T-helper 22 cell (primary cell): ENCODE results near the gene EVX2.

Source experiments
- DNase-seq: peaks from one replicate; pipeline ENCODE4 v3.0.0-alpha.2; 2020; ENCODE audit warnings: low read depth

Gene EVX2

DNA sequence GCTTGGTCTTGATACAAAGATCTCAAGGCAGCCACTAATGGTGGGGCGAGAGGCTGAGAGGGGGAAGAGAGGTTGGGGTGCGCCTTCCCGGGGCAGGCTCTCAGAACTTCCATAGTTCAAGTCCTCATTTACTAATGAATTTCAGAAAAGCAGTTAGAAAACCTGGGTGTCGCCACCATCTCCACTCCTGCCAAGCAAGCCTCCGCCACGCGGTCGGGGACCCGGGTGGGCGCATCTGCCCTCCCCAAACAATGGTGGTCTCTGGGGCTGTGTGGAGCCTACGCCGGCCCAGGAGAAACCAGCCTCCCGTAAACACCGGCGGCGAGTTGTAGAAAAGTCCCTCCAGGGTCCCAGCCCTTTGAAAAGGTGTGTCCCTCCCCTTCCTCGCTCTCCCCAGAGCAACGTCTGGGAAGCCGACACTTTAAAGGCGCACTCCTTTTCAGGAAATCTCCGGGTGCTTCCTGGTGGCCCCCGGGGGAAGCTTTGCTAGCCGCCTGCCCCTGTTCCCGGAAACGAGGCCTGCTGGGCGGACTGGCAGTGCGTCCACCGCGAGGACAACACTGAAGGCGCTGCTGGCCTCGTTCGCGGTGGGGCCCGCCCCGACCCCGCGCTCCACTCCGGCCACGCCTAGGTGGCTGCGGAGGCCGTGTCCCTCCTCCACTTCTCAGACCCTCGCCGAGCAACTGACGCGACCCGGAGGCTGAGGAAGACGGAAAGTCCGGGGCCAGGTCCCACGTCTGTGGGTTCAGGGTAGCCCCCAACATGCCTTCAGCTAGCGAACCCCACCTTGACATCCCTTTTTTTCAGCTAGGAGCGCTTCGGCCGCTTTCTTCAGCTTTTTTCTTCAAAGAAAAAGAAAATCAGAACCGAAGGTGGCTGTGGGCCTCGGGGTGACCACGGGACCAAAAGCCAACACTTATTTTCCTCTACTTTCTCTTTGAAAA lies 16.8 kb downstream of the EVX2 start:
- no peak for DNase-seq

DNA sequence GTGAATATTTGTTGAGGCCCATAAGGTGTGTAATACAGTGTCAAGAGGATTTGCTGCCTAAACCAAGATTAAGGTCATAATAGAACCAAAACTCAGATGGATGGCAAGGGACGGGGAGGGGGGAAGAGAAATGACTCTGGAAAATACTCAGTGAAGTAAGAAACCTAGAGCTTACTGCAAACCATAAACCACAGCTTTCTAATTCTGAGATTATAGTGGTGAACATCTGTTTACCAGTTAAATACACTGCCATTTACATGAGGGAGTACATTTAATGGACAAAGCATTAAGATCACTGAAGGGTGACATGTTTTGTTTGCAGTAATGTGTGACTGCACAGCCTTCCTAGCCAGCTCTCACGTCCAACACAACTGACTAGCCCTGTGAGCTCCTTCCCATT lies 19.8 kb downstream of the EVX2 start:
- no peak for DNase-seq

DNA sequence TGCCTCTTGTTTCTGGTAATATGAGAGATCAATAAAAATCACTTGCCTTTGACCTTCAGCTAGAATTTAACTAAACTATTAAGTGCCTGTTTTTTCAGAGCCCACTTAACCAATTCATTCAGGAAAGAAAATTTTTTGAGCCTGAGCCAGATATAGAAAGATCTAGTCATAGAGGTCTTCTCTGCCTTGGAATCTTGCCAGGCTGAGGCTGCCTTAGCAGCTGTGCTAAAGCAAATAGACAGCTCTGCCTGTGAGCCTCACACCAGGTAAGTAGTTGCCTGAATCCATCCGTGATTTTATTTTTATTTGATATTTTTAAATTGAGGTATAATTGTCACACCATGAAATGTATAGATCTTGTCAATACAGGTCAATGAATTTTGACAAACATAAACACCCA lies 27.4 kb downstream of the EVX2 start:
- no peak for DNase-seq

DNA sequence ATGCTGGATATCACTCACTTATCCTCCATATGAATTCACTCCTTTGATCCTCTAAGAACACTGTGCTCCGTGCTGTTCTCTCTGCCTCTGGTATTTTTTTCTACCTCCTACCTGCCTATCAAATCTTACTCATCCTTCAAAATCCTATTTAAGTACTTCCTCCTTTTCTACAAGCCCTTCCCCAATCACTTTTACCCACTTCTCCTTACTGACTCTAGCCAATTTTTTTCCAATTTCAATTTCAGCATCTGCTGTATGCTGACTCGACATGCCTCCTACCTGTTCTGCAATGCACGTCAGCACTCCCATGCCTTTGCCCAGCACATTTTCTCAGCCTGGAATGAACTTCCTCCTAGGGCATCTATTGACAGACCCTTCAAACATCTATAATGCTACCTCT lies 44.4 kb downstream of the EVX2 start:
- no peak for DNase-seq

DNA sequence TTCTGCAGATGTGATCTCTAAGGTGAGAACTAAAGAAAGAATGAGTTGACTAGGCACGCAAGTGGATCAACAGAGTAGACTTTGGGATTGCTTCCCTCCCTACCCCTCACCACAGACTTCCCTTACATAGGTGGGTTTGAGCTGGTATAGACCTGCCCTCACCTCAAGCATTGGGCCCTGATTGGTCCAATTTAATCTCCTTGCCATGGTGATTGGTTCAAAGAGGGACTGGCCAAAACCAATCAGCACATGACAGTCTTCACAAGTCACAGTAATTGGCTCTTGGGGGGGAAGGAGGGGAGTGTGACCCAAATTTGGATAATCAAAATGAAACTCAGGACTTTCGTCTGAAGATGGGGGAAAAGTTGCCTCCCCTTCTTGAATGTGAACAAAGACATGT lies 45.1 kb downstream of the EVX2 start:
- no peak for DNase-seq

DNA sequence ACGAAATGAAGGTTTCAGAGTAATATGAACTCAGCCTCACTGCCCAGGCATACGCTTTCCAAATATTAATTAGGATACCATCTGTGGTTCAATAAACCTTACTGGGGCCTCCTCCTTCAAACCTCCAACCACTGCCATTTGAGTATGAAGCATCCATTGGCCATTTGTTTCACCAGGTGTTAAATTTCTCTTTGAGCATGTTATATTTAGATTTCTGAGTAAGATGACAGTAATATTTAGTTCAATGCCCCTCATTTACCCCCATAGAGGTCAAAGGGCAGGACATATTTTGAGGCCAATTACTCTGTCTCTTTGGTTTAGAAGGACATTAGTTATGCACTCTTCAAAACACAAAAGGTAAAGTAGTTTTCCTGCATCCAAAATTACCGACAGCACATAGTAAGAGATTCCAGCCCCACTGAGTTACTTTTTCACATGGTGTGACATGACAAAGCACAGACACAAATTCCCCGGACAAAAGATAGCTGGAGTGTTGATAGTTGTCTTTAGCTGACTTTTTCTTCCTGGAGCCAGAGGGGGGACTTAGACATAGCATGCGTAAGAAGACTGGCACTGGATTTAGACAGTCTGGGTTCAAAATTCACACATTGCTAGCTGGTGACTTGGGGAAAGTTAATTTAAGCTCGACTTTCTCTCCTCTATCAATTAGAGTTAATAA lies 48.6 kb downstream of the EVX2 start:
- DNase-seq, result no peak

DNA sequence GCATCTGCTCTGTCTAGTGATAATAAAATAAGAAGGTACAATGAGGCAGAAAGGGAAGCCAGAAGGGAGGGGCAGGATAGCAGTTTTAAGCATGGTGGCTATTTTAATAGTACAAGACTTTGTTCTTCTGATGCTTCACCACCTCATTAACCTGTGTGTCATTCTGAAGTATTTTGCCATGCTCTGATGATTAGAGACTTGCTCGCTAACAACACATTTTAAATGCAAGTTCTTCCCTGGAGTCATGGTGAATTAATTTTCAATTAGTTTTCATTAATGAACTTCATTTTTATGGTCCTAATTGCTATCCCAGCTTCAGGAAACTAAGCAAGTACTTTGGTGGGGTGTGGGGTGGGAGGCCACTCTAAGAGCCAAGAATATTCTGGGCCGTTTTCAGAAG lies 56.0 kb downstream of the EVX2 start:
- DNase-seq, result no peak
